Subcutaneous adipose tissue (tissue), 4 donors: ENCODE results near the gene KRT1. TPM values are rescaled to one million over a fixed set of nuclear protein-coding genes. Genes with fewer than 3 reads are reported as not detected.

Experiments used
- CTCF ChIP-seq: fragments of 450-650 bp; IDR thresholded peaks from one replicate; pipeline ENCODE4 v1.5.1; 2016; ENCODE audit warnings: low read depth, mild to moderate bottlenecking, control low read depth, antibody characterized with exemption, moderate library complexity
- total RNA-seq, 4 donors: library from RNA; depleted of rRNA; stranded (reverse); fragments of >200 nt; gene quantifications; one replicate each; pipeline ENCODE4 v1.1.0, GENCODE V29; 2016

The KRT1 gene
- total RNA-seq, result under 1 TPM in 1 of 4 donors, not detected in 3; 0.38 TPM

GRCh38 chr12:52680363-52680762 is at the start of gene KRT1:
Gene KRT1 (minus strand): TSS chr12:52680407. CDS start chr12:52680348, 59 bp downstream.
- TF ChIP-seq CTCF, result no peak

GRCh38 chr12:52729147-52729546 is 48.9 kb upstream of the KRT1 start:
- TF ChIP-seq CTCF, result no peak

- TF ChIP-seq CTCF, result no peak
Measured at GRCh38 chr12:52728374-52728773, 48.2 kb upstream of the KRT1 start.

- no peak for TF ChIP-seq CTCF
Measured at GRCh38 chr12:52727037-52727436, 46.8 kb upstream of the KRT1 start.

GRCh38 chr12:52726451-52726850 is 46.2 kb upstream of the KRT1 start:
- no peak for TF ChIP-seq CTCF

GRCh38 chr12:52724384-52724783 is 44.2 kb upstream of the KRT1 start:
- no peak for TF ChIP-seq CTCF

GRCh38 chr12:52722680-52723079 is 42.5 kb upstream of the KRT1 start:
- no peak for TF ChIP-seq CTCF
